GM12891 (cell line): Measurements from ENCODE around the gene POMT1.

ENCODE experiments used
- POLR2A ChIP-seq: IDR thresholded peaks from 2 replicates; pipeline ENCODE4 v1.6.1; 2011; ENCODE audit warnings: low read depth, low read length, control low read depth
- POLR2AphosphoS5 ChIP-seq: IDR thresholded peaks from 2 replicates; pipeline ENCODE4 v1.6.1; 2011; ENCODE audit warnings: low read depth, low read length, control low read depth
- SPI1 ChIP-seq: IDR thresholded peaks from 2 replicates; pipeline ENCODE4 v1.6.1; 2011; ENCODE audit warnings: low read depth, low read length, control low read depth

DNA sequence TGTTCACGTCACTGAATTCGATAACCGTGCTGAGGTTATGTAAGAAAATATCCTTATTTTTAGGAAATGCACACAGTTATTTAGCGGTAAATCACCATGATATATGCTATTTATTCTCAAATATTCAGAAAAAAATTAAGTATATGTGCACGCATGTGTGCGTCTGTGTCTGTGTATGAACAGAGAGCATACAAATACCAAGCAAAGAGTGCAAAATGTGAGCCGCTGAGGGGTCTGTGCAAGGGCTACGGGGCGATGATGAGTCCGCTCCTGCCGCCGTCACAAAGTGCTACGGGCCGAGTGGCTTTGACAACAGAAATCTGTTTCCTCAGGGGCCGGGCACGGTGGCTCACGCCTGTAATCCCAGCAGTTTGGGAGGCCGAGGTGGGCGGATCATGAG, 35.2 kb downstream of the POMT1 start:
- TF ChIP-seq POLR2A (no peak), POLR2AphosphoS5 (no peak), SPI1 (no peak)
